ENCODE data around the gene IMPG1. TPM values are rescaled to one million over a fixed set of nuclear protein-coding genes. Genes with fewer than 3 reads are reported as not detected.

Gene IMPG1
- total RNA-seq, 1 experiment from 2014 or later = not detected

- DNase-seq (ENCODE audit: low spot score) = no peak
- ATAC-seq = no peak
- H3K27ac Mint-ChIP-seq = no peak overlapping the region
- H3K4me3 Mint-ChIP-seq = no peak overlapping the region
- no peak for TF ChIP-seq ATF2 (CRISPR knock-in tag; IDR thresholded peaks at IDR 0.05; ENCODE audit: borderline replicate concordance, low read depth)
- TF ChIP-seq ERG (CRISPR knock-in tag; IDR thresholded peaks at IDR 0.05) = no peak
- TF ChIP-seq KAT7 (CRISPR knock-in tag; IDR thresholded peaks at IDR 0.05; ENCODE audit: borderline replicate concordance) = no peak
- no peak for TF ChIP-seq JUN (CRISPR knock-in tag; IDR thresholded peaks at IDR 0.05)
- H3K4me1 Mint-ChIP-seq = peaks cover 11% of the 10 kb centered on the region
- no peaks in the 10 kb centered on the region for H3K9me3 Mint-ChIP-seq
- no peaks in the 10 kb centered on the region for H3K36me3 Mint-ChIP-seq
- POLR2A ChIA-PET = no interaction called here
- H3K27me3 Mint-ChIP-seq (ENCODE audit: low read depth) = no peaks in the 10 kb centered on the region
- CTCF ChIA-PET = interaction anchor here (3.8 kb wide), 1 partner anchor 12 kb away, joined by 23 read pairs; no protein-coding TSS in a partner anchor
Measured at GRCh38 chr6:75880305-75880704, 192.2 kb downstream of the IMPG1 start.

- peaks cover 10% of the 10 kb centered on the region for H3K36me3 Mint-ChIP-seq
- ATAC-seq (no peak), DNase-seq (ENCODE audit: low spot score) (no peak)
- ChIA-PET CTCF (interaction anchor here (0.6 to 4.2 kb wide), 2 partner anchors 17 to 273 kb away, joined by 3 to 22 read pairs; no protein-coding TSS in a partner anchor), POLR2A (interaction anchor here (0.5 kb wide), 1 partner anchor 11 kb away, joined by 7 read pairs; no protein-coding TSS in a partner anchor)
- no peaks in the 10 kb centered on the region for H3K27me3 Mint-ChIP-seq (ENCODE audit: low read depth)
- peaks cover 9% of the 10 kb centered on the region for H3K4me1 Mint-ChIP-seq
- H3K4me3 Mint-ChIP-seq = no peak overlapping the region
- H3K9me3 Mint-ChIP-seq = no peaks in the 10 kb centered on the region
- H3K27ac Mint-ChIP-seq = no peak overlapping the region; the same call in 1 of the 2 replicates
- TF ChIP-seq OVOL2 (CRISPR knock-in tag; IDR thresholded peaks at IDR 0.05; ENCODE audit: borderline replicate concordance) = no peak
- TF ChIP-seq E2F4 (CRISPR knock-in tag; IDR thresholded peaks at IDR 0.05; ENCODE audit: borderline replicate concordance, low read depth) = no peak
- no peak for TF ChIP-seq JAZF1 (CRISPR knock-in tag; IDR thresholded peaks at IDR 0.05)
- no peak for TF ChIP-seq PRDM15 (CRISPR knock-in tag; IDR thresholded peaks at IDR 0.05)
- TF ChIP-seq ARID4B (CRISPR knock-in tag; IDR thresholded peaks at IDR 0.05; ENCODE audit: borderline replicate concordance) = no peak
- no peak for TF ChIP-seq ZNF317 (CRISPR knock-in tag; IDR thresholded peaks at IDR 0.05; ENCODE audit: borderline replicate concordance, low read depth)
- TF ChIP-seq ATF3 (CRISPR knock-in tag; conservative IDR thresholded peaks at IDR 0.05) = no peak
- no peak for TF ChIP-seq ATF1 (CRISPR knock-in tag; IDR thresholded peaks at IDR 0.05)
- no peak for TF ChIP-seq GABPB1 (CRISPR knock-in tag; IDR thresholded peaks at IDR 0.05)
- TF ChIP-seq CREB1 (CRISPR knock-in tag; IDR thresholded peaks at IDR 0.05) = no peak
- no peak for TF ChIP-seq NFYB (CRISPR knock-in tag; conservative IDR thresholded peaks at IDR 0.05; ENCODE audit: low read depth)
- no peak for TF ChIP-seq IRF2 (CRISPR knock-in tag; IDR thresholded peaks at IDR 0.05; ENCODE audit: borderline replicate concordance, low read depth)
- TF ChIP-seq TP53 (CRISPR knock-in tag; IDR thresholded peaks at IDR 0.05) = no peak
- TF ChIP-seq GRHL2 (CRISPR knock-in tag; IDR thresholded peaks at IDR 0.05; ENCODE audit: insufficient replicate concordance, severe bottlenecking) = no peak
- no peak for TF ChIP-seq FOXP1 (CRISPR knock-in tag; IDR thresholded peaks at IDR 0.05; ENCODE audit: borderline replicate concordance)
- no peak for TF ChIP-seq USF1 (CRISPR knock-in tag; IDR thresholded peaks at IDR 0.05)
- no peak for TF ChIP-seq ETV6 (CRISPR knock-in tag; IDR thresholded peaks at IDR 0.05)
- no peak for TF ChIP-seq ZNF396 (CRISPR knock-in tag; IDR thresholded peaks at IDR 0.05; ENCODE audit: borderline replicate concordance)
Measured at GRCh38 chr6:75876152-75876551, 196.3 kb downstream of the IMPG1 start.
